ENCODE measurements around the gene NUDT16L1.

Gene NUDT16L1

DNA sequence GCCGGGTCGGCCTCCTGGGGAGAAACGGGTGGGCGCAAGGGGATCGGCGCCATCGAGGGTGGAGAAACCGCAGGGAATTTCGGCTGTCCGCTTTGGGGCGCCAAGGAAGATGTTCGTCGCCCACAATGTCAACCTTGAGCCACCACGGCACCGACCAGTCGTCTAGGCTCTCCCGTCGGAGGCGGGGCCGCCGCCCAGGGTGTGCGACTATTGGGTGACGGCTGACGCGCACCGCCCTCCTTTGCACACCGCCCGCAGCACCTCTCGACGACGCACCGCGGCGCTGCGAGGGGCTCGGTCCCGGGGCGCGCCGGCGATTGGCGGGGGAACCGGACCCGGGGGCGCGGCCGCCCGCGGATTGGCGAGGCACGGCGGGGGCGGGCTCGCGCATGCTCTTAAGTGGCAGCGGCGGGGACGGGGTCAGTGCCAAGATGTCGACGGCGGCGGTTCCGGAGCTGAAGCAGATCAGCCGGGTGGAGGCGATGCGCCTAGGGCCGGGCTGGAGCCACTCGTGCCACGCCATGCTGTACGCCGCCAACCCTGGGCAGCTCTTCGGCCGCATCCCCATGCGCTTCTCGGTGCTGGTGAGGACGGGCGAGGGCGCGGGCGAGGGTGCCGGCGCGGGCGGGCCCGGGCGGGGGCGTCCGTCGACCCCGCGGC is at the start of gene NUDT16L1:
NUDT16L1 (plus strand) TSS at position 267 of the 660 bp plus-strand sequence; CDS start at position 432, 165 bp downstream.
- DNase-seq: peak; percentile 95 to 98 (median 98)

DNA sequence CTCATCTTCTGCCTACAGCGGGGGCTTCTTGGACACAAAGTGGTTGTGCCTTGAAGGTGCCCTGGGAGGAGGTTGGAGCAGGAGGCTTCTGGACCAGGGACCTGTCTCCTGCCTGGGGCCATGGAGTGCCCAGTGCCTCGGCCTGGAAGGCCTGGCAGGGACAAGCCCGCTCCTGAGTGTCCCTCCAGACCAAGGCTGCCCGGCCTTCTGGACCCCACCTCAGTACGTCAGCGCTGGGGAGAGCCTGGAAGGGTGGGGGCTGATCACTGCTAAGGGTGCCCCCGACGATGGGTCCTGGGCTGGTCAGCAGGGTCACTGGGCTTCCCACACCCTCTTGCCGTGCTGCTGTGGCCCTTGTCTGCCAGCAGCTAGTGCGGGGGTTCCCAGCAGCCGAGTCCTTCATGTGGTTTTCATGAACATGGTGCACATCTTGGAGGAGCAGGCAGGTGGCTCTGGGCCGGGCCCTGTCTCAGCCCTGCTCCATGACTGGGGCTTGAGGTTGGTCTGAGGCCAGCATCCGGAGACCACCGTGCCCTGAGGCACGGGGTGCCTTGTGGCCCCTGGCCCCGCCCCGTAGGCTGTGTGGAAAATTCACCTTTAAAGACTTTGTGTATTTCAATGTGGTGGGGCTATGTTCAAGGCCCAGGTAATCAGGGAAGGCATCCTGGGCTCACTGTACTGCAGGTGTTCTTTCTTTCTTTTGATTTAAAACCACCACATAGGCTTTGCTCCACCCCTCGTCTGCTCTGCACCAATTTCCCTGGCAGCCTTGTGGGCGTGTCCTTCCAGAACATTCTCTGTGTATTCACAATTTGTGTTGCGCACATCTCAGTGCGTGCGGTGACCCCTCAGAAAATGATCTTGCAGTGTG is 46.4 kb upstream of the NUDT16L1 start:
- no peak for DNase-seq

- DNase-seq: no peak
These were observed 45.8 kb upstream of the NUDT16L1 start for GRCh38 chr16:4647644-4647980.

- no peak for DNase-seq
These were observed 44.4 kb upstream of the NUDT16L1 start for GRCh38 chr16:4648917-4649316.

DNA sequence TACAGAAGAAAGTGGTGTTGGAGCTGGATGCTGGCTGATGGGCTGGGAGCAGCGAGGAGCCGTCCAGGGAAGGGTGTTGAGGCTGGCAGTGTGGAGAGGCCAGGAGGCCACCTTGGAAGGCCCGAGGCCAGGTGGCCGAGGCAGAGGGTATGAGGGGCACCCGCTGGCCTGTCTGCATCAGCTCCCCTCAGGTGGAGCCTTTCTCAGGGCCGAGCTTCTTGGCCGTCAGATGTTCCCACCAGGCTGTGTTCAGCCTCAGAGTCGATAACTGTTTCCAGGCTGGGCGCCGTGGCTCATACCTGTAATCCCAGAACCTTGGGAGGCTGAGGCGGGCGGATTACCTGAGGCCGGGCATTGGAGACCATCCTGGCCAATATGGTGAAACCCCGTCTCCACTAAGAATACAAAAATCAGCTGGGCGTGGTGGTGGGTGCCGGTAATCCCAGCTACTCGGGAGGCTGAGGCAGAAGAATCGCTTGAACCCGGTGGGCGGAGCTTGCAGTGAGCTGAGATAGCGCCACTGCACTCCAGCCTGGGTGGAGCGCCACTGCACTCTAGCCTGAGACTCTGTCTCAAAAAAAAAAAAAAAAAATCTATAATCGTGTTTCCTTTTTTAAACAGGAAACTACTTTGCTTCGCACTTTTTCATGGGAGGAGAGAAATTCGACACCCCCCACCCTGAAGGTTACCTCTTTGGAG is 43.5 kb upstream of the NUDT16L1 start:
- DNase-seq: no peak

- peak; percentile 41 to 60 (median 56) for DNase-seq
These were observed 42.8 kb upstream of the NUDT16L1 start for GRCh38 chr16:4650443-4651074.

DNA sequence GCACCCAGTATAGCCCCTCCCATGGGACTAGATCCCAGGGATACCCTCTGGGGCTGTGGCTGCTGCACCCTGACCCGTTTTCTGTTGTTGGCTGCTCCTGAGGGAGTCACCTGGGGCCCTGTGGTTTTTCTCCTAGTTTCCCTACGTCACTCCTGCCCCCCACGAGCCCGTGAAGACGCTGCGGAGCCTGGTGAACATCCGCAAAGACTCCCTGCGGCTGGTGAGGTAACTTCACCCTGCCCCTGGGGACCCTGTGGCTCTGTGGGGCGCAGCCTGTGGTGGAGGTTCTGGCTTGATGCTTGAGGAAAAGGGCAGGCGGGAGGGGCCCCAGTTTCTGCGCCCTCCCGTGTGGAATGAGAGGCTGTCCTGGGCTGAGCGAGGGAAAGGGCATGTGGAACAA is 41.5 kb upstream of the NUDT16L1 start:
- DNase-seq: no peak

DNA sequence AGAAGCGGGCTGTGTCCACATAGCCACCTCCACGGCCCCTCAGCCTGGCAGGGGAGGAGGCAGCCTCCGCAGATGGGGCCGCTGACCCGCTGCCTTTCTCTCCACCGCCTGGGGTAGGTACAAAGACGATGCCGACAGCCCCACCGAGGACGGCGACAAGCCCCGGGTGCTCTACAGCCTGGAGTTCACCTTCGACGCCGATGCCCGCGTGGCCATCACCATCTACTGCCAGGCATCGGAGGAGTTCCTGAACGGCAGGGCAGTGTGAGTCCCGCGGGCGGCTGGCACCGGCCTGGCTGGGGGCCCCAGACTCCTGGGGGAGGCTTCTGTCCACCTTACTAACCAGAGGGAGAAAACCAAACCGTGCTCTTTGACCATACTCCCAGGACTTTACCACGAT is 40.8 kb upstream of the NUDT16L1 start:
- no peak for DNase-seq

DNA sequence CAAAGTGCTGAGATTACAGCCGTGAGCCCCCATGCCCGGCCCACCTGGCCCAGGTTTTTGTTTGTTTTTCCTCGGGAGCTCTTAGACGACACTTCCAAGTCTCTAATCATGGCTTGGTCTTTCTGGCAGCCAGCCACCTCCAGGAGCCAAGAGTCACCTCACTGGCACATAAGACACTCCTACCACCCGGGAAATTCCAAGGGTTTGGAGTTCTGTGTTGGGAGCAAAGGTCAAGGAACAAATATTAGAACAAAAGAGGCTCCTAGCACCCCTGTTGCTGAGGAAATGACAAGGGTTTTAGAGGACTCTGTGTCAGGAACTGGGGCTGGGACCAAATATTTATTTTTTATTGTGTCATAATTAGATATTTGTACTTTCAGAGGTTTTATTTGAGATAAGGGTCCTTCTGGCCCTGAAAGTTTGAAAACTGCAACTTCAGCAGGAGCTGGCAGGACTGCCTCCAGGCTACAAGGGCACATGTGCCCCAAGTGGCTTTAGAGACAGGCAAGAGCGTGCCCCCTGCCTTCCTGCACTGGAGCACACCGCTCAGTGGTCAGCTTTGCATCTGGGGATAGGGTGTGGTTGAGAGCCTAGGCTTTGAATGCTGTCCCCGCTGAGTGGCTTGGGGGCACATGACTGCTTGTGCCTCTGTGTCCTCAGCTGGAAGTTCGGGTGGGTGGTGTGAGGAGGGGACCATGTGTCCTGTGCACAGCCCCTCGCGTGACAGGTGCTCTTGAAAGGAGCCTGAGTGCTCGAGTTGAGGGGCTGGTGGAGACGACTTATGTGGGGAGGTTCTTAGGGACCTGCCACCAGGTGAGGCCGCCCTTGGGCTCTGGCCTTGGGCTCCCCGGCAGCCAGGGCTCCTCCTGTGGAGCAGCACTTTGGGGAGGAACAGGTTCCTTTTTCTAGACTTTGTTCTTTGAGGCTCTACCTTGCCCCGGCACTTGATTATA is 39.1 kb upstream of the NUDT16L1 start:
- DNase-seq: no peak

GRCh38 chr16:4654964-4655590 is 38.3 kb upstream of the NUDT16L1 start:
- DNase-seq: no peak

GRCh38 chr16:4655801-4656200 is 37.6 kb upstream of the NUDT16L1 start:
- no peak for DNase-seq

DNA sequence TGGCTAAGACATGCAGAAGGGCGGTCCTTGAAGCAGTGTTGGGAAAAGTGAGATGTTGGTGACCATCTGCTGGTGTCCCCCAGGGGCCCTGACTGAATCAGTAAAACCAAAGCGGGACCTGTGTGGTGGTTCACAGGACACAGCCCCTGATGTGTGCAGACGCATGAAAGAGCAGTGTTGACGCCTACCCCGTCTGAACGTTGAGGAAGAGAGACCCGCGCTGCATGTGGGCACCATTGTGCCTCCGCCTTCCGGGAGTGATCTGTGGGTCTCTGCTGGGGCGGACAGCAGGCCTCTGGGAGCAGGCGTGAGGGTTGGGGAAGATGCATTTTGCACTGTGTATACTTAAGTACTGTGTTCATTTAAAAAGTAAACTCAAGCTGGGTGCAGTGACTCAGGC is 37.1 kb upstream of the NUDT16L1 start:
- no peak for DNase-seq

GRCh38 chr16:4656695-4657686 is 36.4 kb upstream of the NUDT16L1 start:
- no peak for DNase-seq

- DNase-seq: no peak
These were observed 33.7 kb upstream of the NUDT16L1 start for GRCh38 chr16:4659363-4660353.

DNA sequence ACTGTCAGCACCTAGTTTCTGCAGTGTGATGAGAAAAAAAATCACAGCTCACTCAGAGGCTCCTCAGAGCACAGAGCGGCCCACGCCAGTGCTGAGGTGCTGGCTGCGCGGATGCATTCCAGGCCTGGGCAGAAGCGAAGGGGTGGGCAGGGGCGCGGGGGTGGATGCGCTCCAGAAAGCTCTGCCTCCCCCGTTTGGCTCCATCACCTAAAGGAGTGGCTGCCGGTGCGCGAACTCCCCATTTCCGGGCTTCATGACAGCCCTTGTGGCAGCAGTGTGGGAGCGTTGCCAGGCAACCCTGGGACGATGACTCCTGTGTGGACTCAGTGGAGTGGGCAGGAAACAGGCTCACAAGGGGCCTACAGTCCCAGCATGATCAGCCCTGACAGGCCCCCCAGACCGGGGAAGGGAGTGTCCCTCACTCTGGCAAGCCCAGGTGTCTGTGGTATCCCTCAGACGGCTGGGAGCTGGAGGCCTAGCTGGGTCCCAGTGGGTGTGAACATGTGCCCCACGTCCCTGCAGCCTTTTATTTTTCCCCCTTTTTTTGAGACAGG is 32.8 kb upstream of the NUDT16L1 start:
- peak in 1 of 4 experiments; percentile 29 for DNase-seq

DNA sequence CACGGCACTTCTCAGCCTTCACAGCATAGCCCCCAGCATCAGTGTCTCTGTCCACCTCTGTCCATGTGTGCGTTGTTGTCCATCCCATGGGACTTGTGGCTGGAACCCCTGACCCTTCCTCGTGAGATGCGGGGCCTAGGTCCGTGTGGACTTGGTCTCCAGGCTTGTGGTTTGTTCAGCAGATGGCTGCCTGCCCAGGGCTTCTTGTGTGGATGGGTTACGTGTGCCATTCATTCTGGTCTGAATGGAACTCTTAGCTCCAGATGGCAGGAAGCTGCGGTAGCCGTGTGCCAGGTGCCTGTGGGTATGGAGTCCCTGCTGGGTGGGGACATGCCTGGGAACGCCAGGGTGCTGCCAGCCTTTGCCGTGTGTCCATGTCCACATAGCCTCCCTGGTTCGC is 31.7 kb upstream of the NUDT16L1 start:
- no peak for DNase-seq

DNA sequence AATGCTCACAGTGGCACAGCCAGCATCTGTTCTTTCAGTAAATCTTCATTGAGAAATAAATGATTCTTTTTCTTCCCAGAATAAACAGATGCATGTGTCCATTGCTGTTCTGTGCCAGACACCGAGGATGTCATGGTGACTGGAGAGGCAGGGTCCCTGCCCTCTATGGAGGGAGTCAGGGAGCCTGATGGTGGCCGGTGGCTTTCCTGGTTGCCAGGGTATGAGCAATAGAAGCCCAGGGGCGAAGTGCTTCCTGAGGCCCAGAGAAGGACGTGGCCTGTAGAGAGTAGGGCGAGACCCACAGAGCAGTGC is 29.9 kb upstream of the NUDT16L1 start:
- DNase-seq: no peak

DNA sequence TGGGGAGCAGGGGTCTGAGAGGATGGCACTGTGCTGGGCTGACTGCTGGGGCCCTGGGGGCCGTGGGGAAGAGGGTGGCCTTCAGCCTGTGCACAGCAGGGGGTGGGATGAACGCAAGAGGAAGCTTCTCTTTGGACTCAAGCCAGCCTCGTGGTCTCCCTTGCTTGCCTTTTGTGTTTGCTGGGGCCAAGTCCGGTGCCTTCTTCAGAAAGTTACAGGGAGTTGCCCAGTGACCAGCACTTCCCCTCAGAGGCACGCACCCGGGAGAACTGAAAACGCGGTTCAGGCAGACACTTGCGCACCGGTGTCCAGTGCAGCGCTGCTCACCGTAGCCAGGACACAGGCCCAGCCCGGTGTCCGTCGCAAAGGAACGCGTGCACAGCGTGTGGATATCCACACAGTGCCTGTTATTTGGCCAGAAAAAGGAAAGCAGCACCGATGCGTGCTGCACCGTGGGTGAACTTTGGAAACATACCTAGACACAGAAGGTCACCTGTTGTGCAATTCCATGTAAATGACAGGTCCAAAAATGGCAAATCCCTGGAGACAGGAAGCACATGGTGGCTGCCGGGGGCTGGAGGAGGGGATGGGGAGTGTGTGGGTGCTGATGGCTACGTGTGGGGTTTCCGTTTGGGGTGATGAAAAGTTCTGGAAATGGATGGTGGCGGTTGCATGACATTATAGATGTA is 29.4 kb upstream of the NUDT16L1 start:
- no peak for DNase-seq
